Measurements from ENCODE around the gene ITGBL1. TPM values are rescaled to one million over a fixed set of nuclear protein-coding genes. Genes with fewer than 3 reads are reported as not detected.

ITGBL1 gene
- total and polyA plus RNA-seq, 2 of the 8 experiments (the other 6 are each of a cell fraction or from before 2014, with no cell fraction given), result not detected

DNA sequence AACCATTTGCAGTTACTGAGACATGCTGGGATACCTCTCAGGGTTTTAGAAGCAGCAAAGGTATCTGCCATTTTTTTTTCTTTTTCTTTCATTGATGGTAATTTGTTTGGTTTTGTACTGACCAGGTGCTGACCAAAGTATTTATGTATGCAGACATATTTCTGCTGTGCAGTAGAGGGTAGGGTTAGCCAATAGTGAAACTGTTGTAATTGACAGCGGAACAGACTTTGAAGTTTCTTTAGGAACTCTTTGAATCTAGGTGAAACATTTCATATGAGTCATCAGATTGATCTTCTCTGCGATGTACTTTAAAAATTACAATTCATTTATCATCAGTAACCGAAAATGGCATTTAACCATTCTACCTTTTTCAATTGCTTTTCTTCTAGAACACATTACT is 63.0 kb downstream of the ITGBL1 start:
- Histone ChIP-seq H3K23me2 (ENCODE audit: low read depth, low read length) (no peaks in the 10 kb centered on the region), H4K20me1 (replicated peaks in 1 of 2; ENCODE audit: control insufficient read depth in 1 of 2, insufficient read depth in 2 of 2, low read length in 2 of 2) (no peaks in the 10 kb centered on the region), H4K5ac (ENCODE audit: insufficient read length, low read depth, low read length) (no peak overlapping the region), H3K4me2 (ENCODE audit: insufficient read depth in 1 of 2, low read depth in 2 of 2, low read length in 2 of 2) (no peak overlapping the region), H3K9me3 (ENCODE audit: insufficient read depth in 2 of 2, low read depth in 1 of 2, low read length in 1 of 2) (no peaks in the 10 kb centered on the region), H3K14ac (ENCODE audit: insufficient read length) (no peak overlapping the region), H2BK20ac (ENCODE audit: low read length) (no peak overlapping the region), H3K79me2 (ENCODE audit: control insufficient read depth in 1 of 2, insufficient read depth in 2 of 2, low read length in 2 of 2) (no peaks in the 10 kb centered on the region), H4K91ac (replicated peaks; ENCODE audit: insufficient read length, low read length) (no peak overlapping the region), H3K4me1 (replicated peaks in 1 of 4; ENCODE audit: control insufficient read depth in 3 of 4, insufficient read depth in 4 of 4, low read length in 3 of 4) (peaks cover 0 to 8% (median 4%) of the 10 kb centered on the region in 4 experiments; a peak in 4 of 7 replicates), H3K79me1 (ENCODE audit: low read depth, low read length) (no peaks in the 10 kb centered on the region), H3K27me3 (replicated peaks in 1 of 4; ENCODE audit: control insufficient read depth in 3 of 4, extremely low read depth in 1 of 4, insufficient read depth in 3 of 4, low read length in 3 of 4) (no peaks in the 10 kb centered on the region), H2BK5ac (ENCODE audit: low read depth, low read length) (no peak overlapping the region), H2BK12ac (ENCODE audit: low read depth, low read length) (no peak overlapping the region), H3K9ac (replicated peaks in 1 of 4; ENCODE audit: extremely low read depth in 1 of 4, low read depth in 3 of 4, low read length in 3 of 4) (no peak overlapping the region), H2BK15ac (ENCODE audit: low read length) (no peak overlapping the region), H2AK5ac (ENCODE audit: low read depth, low read length) (no peak overlapping the region), H3K4ac (replicated peaks; ENCODE audit: insufficient read length, low read depth, low read length) (no peak overlapping the region), H3K36me3 (ENCODE audit: control insufficient read depth in 2 of 4, insufficient read depth in 4 of 4, low read length in 3 of 4) (no peaks in the 10 kb centered on the region), H3K18ac (ENCODE audit: extremely low read depth, low read length) (no peak overlapping the region), H3K27ac (ENCODE audit: low read depth, low read length) (no peak overlapping the region), H3K4me3 (ENCODE audit: extremely low read depth in 1 of 4, insufficient read depth in 2 of 4, low read depth in 3 of 4, low read length in 4 of 4) (no peak overlapping the region), H2AFZ (ENCODE audit: low read length) (no peak overlapping the region), H3K23ac (ENCODE audit: insufficient read length) (no peak overlapping the region), H2BK120ac (replicated peaks; ENCODE audit: low read depth, low read length) (no peak overlapping the region), H4K8ac (ENCODE audit: extremely low read depth, insufficient read depth, low read length) (no peak overlapping the region), H3K56ac (replicated peaks; ENCODE audit: insufficient read length, low read depth, low read length) (no peak overlapping the region)
- ChIA-PET CTCF (ENCODE audit: partially characterized antibody) (interaction anchor here (1.2 to 4.4 kb wide), 2 partner anchors 25 to 242 kb away, joined by 3 to 25 read pairs; no protein-coding TSS in a partner anchor), POLR2A (ENCODE audit: partially characterized antibody) (no interaction called here)
- DNase-seq (ENCODE audit: low read depth in 1 of 2, low spot score in 2 of 2) (no peak), FAIRE-seq (no peak)
- WGBS, 2 experiments (ENCODE audit: extremely low coverage in 1 of 2, insufficient coverage in 1 of 2, insufficient read length in 1 of 2, insufficient replicate concordance in 2 of 2, low coverage in 1 of 2, low lambda C conversion rate in 2 of 2, missing lambda C conversion rate in 1 of 2), result 90% methylated on average over 3 of the region's 3 CpGs; no CpG with 5 or more reads in 1 of the 2 experiments
- TF ChIP-seq FOSL1 (IDR thresholded peaks at IDR 0.05; ENCODE audit: insufficient read depth, low read depth, low read length) (no peak), CHD1 (IDR thresholded peaks at IDR 0.05; ENCODE audit: low read depth, low read length) (no peak)
